Measurements from ENCODE around the gene TIMM50.

DNA sequence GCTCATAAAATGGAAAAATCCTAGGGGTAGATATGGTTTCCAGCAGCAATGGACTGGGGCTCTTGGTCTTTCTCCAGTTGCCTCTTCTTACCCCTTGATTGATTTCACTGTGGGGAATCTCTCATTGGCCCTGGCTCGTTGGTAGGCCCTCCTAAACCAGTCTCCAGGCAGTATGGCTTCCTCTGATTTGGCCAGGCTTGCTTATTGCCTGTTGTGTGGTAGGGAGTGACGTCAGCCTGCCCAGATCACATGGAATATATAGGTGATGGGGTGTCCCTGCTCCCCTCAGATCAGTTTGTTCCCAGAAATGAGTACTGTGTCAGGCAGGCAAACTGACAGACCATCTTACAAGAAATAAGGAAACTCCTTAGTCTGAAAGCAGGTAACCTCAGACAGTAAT is 28.6 kb downstream of the TIMM50 start:
- TF ChIP-seq, protein P1, sequence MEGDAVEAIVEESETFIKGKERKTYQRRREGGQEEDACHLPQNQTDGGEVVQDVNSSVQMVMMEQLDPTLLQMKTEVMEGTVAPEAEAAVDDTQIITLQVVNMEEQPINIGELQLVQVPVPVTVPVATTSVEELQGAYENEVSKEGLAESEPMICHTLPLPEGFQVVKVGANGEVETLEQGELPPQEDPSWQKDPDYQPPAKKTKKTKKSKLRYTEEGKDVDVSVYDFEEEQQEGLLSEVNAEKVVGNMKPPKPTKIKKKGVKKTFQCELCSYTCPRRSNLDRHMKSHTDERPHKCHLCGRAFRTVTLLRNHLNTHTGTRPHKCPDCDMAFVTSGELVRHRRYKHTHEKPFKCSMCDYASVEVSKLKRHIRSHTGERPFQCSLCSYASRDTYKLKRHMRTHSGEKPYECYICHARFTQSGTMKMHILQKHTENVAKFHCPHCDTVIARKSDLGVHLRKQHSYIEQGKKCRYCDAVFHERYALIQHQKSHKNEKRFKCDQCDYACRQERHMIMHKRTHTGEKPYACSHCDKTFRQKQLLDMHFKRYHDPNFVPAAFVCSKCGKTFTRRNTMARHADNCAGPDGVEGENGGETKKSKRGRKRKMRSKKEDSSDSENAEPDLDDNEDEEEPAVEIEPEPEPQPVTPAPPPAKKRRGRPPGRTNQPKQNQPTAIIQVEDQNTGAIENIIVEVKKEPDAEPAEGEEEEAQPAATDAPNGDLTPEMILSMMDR (IDR thresholded peaks at IDR 0.05), result no peak
- no peak for TF ChIP-seq POLR2A (IDR thresholded peaks at IDR 0.05)

All from testis (tissue), 2 donors.